H1 (cell line): ENCODE measurements around the gene CRY1. TPM values are rescaled to one million over a fixed set of nuclear protein-coding genes. Genes with fewer than 3 reads are reported as not detected.

Experiments used
- CTCF ChIA-PET: fragments of 300-600 bp; sonication (Branson Sonifier 250); formaldehyde crosslinking; loops from one replicate; lab custom pipeline; 2021; ENCODE audit not compliant: partially characterized antibody; lab: Charles Lee
- POLR2A ChIA-PET: fragments of 300-600 bp; sonication (Branson Sonifier 250); formaldehyde crosslinking; loops from one replicate; lab custom pipeline; 2021; ENCODE audit warnings: inconsistent platforms; ENCODE audit not compliant: partially characterized antibody; lab: Charles Lee
- DNase-seq, 2 experiments: peaks; one replicate each; pipeline versions ENCODE4 v3.0.0 to v3.0.0-alpha.2; 2010 to 2022; ENCODE audit warnings: low spot score in 2 of 2, low read depth in 1 of 2, mixed read lengths in 1 of 2
- FAIRE-seq: peaks from 2 replicates; lab custom pipeline; 2011; peaks lifted over from hg19 to GRCh38; lab: Jason Lieb, UNC
- H2AFZ ChIP-seq: 2 replicates; pipeline ENCODE4 v1.8.1; 2012; ENCODE audit warnings: low read length, inconsistent platforms
- H2AK5ac ChIP-seq: 2 replicates; pipeline ENCODE4 v1.6.1; 2013; ENCODE audit warnings: low read depth, low read length
- H2BK120ac ChIP-seq: replicated peaks from 2 replicates; pipeline ENCODE3; 2013; ENCODE audit warnings: low read depth, low read length, inconsistent platforms
- H2BK12ac ChIP-seq: 2 replicates; pipeline ENCODE4 v1.6.1; 2013; ENCODE audit warnings: low read depth, low read length
- H2BK15ac ChIP-seq: 2 replicates; pipeline ENCODE4 v1.6.1; 2013; ENCODE audit warnings: low read length
- H2BK20ac ChIP-seq: 2 replicates; pipeline ENCODE4 v1.6.1; 2013; ENCODE audit warnings: low read length
- H2BK5ac ChIP-seq: 2 replicates; pipeline ENCODE4 v1.6.1; 2013; ENCODE audit warnings: low read depth, low read length
- H3K14ac ChIP-seq: 2 replicates; pipeline ENCODE4 v1.6.1; 2013; ENCODE audit warnings: inconsistent platforms; ENCODE audit not compliant: insufficient read length
- H3K18ac ChIP-seq: 2 replicates; pipeline ENCODE4 v1.6.1; 2013; ENCODE audit warnings: low read length; ENCODE audit errors: extremely low read depth
- H3K23ac ChIP-seq: 2 replicates; pipeline ENCODE4 v1.6.1; 2013; ENCODE audit warnings: inconsistent platforms; ENCODE audit not compliant: insufficient read length
- H3K23me2 ChIP-seq: 2 replicates; pipeline ENCODE4 v1.6.1; 2013; ENCODE audit warnings: low read depth, low read length
- H3K27ac ChIP-seq: 2 replicates; pipeline ENCODE4 v1.6.1; 2011; ENCODE audit warnings: low read depth, low read length, inconsistent platforms
- H3K27me3 ChIP-seq, 4 experiments: replicated peaks in 1 of 4; 1 replicate in 1 of 4; 2 replicates in 3 of 4; pipeline versions ENCODE4 v1.6.1 to v1.8.1; 2011 to 2013; ENCODE audit warnings: low read length in 3 of 4, mild to moderate bottlenecking in 3 of 4, inconsistent platforms in 2 of 4, mixed read lengths in 2 of 4, moderate library complexity in 1 of 4; ENCODE audit not compliant: control insufficient read depth in 3 of 4, insufficient read depth in 3 of 4; ENCODE audit errors: extremely low read depth in 1 of 4
- H3K36me3 ChIP-seq, 4 experiments: 2 replicates each; pipeline versions ENCODE4 v1.6.1 to v1.8.1; 2011 to 2013; ENCODE audit warnings: mild to moderate bottlenecking in 4 of 4, low read length in 3 of 4, moderate library complexity in 2 of 4, control low read depth in 1 of 4, inconsistent platforms in 1 of 4; ENCODE audit not compliant: insufficient read depth in 4 of 4, control insufficient read depth in 2 of 4
- H3K4ac ChIP-seq: replicated peaks from 2 replicates; pipeline ENCODE3; 2013; ENCODE audit warnings: low read length, low read depth, mixed read lengths, inconsistent platforms; ENCODE audit not compliant: insufficient read length
- H3K4me1 ChIP-seq, 4 experiments: replicated peaks in 1 of 4; 1 replicate in 1 of 4; 2 replicates in 3 of 4; pipeline versions ENCODE4 v1.6.1 to v1.8.1; 2011 to 2013; ENCODE audit warnings: low read length in 3 of 4, inconsistent platforms in 2 of 4, mixed read lengths in 1 of 4; ENCODE audit not compliant: insufficient read depth in 4 of 4, control insufficient read depth in 3 of 4
- H3K4me2 ChIP-seq, 2 experiments: 2 replicates each; pipeline versions ENCODE4 v1.6.1 to v1.8.1; 2011 to 2013; ENCODE audit warnings: low read depth in 2 of 2, low read length in 2 of 2, control low read depth in 1 of 2, inconsistent platforms in 1 of 2, mild to moderate bottlenecking in 1 of 2; ENCODE audit not compliant: insufficient read depth in 1 of 2
- H3K4me3 ChIP-seq, 4 experiments: fragments of 200-600, 300-600 bp in 1 of 4; sonication (generic), shearing (Covaris generic), sonication (Bioruptor Twin) in 1 of 4; 2 replicates each; pipeline versions ENCODE4 v1.5.1 to v1.8.1; 2011 to 2016; ENCODE audit warnings: low read length in 4 of 4, low read depth in 3 of 4, control low read depth in 2 of 4, inconsistent platforms in 2 of 4, mild to moderate bottlenecking in 2 of 4, mixed read lengths in 1 of 4, moderate library complexity in 1 of 4; ENCODE audit not compliant: insufficient read depth in 2 of 4; ENCODE audit errors: extremely low read depth in 1 of 4
- H3K56ac ChIP-seq: replicated peaks from 2 replicates; pipeline ENCODE3; 2013; ENCODE audit warnings: low read depth, mild to moderate bottlenecking, mixed read lengths, low read length, inconsistent platforms; ENCODE audit not compliant: insufficient read length
- H3K79me1 ChIP-seq: 2 replicates; pipeline ENCODE4 v1.6.1; 2013; ENCODE audit warnings: low read depth, low read length, control low read depth
- H3K79me2 ChIP-seq, 2 experiments: 2 replicates each; pipeline versions ENCODE4 v1.6.1 to v1.8.1; 2012 to 2013; ENCODE audit warnings: low read length in 2 of 2, mild to moderate bottlenecking in 2 of 2, inconsistent platforms in 1 of 2; ENCODE audit not compliant: insufficient read depth in 2 of 2, control insufficient read depth in 1 of 2
- H3K9ac ChIP-seq, 4 experiments: replicated peaks in 1 of 4; 1 replicate in 1 of 4; 2 replicates in 3 of 4; pipeline versions ENCODE4 v1.6.1 to v1.8.1; 2011 to 2013; ENCODE audit warnings: low read depth in 3 of 4, low read length in 3 of 4, control low read depth in 2 of 4, mild to moderate bottlenecking in 2 of 4, moderate library complexity in 2 of 4, inconsistent platforms in 1 of 4; ENCODE audit errors: extremely low read depth in 1 of 4
- H3K9me3 ChIP-seq, 2 experiments: 2 replicates each; pipeline versions ENCODE4 v1.6.1 to v1.8.1; 2012 to 2013; ENCODE audit warnings: mild to moderate bottlenecking in 2 of 2, moderate library complexity in 2 of 2, control low read depth in 1 of 2, inconsistent platforms in 1 of 2, low read depth in 1 of 2, low read length in 1 of 2, mixed read lengths in 1 of 2; ENCODE audit not compliant: insufficient read depth in 2 of 2
- H4K20me1 ChIP-seq, 2 experiments: replicated peaks in 1 of 2; 2 replicates each; pipeline versions ENCODE3 to v1.8.1; 2011 to 2013; ENCODE audit warnings: inconsistent platforms in 2 of 2, low read length in 2 of 2, mild to moderate bottlenecking in 1 of 2; ENCODE audit not compliant: insufficient read depth in 2 of 2, control insufficient read depth in 1 of 2
- H4K5ac ChIP-seq: 2 replicates; pipeline ENCODE4 v1.6.1; 2013; ENCODE audit warnings: low read length, low read depth, mixed read lengths, inconsistent platforms; ENCODE audit not compliant: insufficient read length
- H4K8ac ChIP-seq: 2 replicates; pipeline ENCODE4 v1.8.0; 2013; ENCODE audit warnings: mild to moderate bottlenecking, moderate library complexity, low read length, inconsistent platforms; ENCODE audit not compliant: insufficient read depth; ENCODE audit errors: extremely low read depth
- H4K91ac ChIP-seq: replicated peaks from 2 replicates; pipeline ENCODE3; 2013; ENCODE audit warnings: low read length, mixed read lengths, inconsistent platforms; ENCODE audit not compliant: insufficient read length
- SIN3A ChIP-seq, 2 experiments: IDR thresholded peaks in 1 of 2; conservative IDR thresholded peaks in 1 of 2; 2 replicates each; pipeline ENCODE4 v1.6.1; 2011 to 2012; ENCODE audit warnings: low read length in 2 of 2, improper control_type of control experiment in 1 of 2, low read depth in 1 of 2, mild to moderate bottlenecking in 1 of 2
- WGBS, 2 experiments: shearing (Covaris generic) in 1 of 2; methylation state at CpG; one replicate each; pipeline versions ENCODE4 v1.1.6 to v1.1.7; 2013 to 2015; ENCODE audit warnings: low lambda C conversion rate in 2 of 2, mixed read lengths in 2 of 2, inconsistent platforms in 1 of 2, low coverage in 1 of 2, missing lambda C conversion rate in 1 of 2; ENCODE audit not compliant: insufficient replicate concordance in 2 of 2, insufficient coverage in 1 of 2, insufficient read length in 1 of 2; ENCODE audit errors: extremely low coverage in 1 of 2, missing lambda C conversion rate in 1 of 2; 5-methylcytosine and 5-hydroxymethylcytosine counted together
- polyA plus RNA-seq, 7 experiments: library from polyadenylated mRNA; depleted of rRNA in 3 of 7; stranded (reverse) in 5 of 7; unstranded in 2 of 7; fragments of >200 nt in 5 of 7; fragments of 200-250 nt in 2 of 7; gene quantifications; 1 replicate in 5 of 7; 2 replicates in 1 of 7; 4 replicates in 1 of 7; pipeline versions ENCODE4 v1.2.1 to v1.2.3, GENCODE V29; 2011 to 2013; ENCODE audit warnings: missing spikeins in 2 of 7, mixed read lengths in 2 of 7
- total RNA-seq: library from RNA; stranded (reverse); fragmentation: NEBNext Ultra II Directional; extraction: Animal tissue kit (Norgen Biotek cat#: 25700); gene quantifications from 2 replicates; pipeline ENCODE4 v1.2.1, GENCODE V29; 2021
- TF ChIP-seq, protein P1 (sequence below), 3 experiments: IDR thresholded peaks; 1 replicate in 2 of 3; 2 replicates in 1 of 3; pipeline versions ENCODE4 v1.5.1 to v1.6.1; 2011; ENCODE audit warnings: low read length in 3 of 3, mild to moderate bottlenecking in 3 of 3, inconsistent platforms in 2 of 3, low read depth in 1 of 3, moderate library complexity in 1 of 3; ENCODE audit not compliant: insufficient read depth in 1 of 3; ENCODE audit errors: control extremely low read depth in 1 of 3

The CRY1 gene
- total and polyA plus RNA-seq, 2 of the 8 experiments (the other 6 are each of a cell fraction or from before 2014, with no cell fraction given), result 13.6 to 25.1 TPM

DNA sequence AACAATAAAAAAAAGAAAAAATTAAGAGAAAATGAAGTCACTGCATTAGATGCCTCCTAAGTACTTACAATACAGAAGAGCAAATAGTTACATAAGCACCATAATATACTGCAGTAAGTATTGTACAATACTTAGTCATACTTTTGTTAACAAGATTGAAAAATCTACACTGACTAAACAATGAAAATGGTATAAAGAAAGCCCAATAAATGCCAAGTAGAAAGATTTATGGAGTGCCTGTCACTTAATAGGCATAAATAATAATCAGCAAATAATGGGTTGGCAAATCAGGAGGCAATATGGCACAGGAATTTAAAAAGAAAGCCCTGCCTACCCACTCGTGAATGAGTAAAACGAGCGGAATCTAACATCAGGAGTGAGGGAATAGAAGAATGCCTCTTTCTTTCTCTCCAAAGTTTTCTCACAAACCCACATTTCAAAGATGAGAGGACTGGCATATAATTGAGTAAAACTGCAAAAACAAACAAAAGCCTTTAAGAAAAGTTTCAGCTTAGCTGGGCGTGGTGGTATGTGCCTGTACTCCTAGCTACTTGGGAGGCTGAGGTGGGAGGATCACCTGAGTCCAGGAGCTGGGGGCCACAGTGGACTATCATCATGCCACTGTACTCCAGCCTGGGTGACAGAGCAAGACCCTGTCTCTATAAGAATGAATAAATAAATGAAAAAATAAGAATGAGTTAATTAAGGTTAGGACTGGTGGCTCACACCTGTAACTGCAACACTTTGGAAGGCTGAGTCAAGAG, 36.1 kb downstream of the CRY1 start:
- Histone ChIP-seq H2BK5ac (no peak overlapping the region), H3K23me2 (no peaks in the 10 kb centered on the region)

More for the DNA sequence above, 36.1 kb downstream of the CRY1 start:
- Histone ChIP-seq H2BK120ac (no peak overlapping the region), H3K4ac (no peak overlapping the region), H3K14ac (no peak overlapping the region), H4K91ac (no peak overlapping the region), H3K4me2 (no peak overlapping the region), H3K23ac (no peak overlapping the region), H3K56ac (no peak overlapping the region), H2BK20ac (no peak overlapping the region), H3K18ac (no peak overlapping the region), H4K5ac (no peak overlapping the region), H3K36me3 (no peaks in the 10 kb centered on the region), H3K27me3 (no peaks in the 10 kb centered on the region), H3K9me3 (no peaks in the 10 kb centered on the region), H3K4me3 (no peak overlapping the region), H4K8ac (no peak overlapping the region), H3K9ac (no peak overlapping the region), H2AK5ac (no peak overlapping the region), H3K79me1 (no peaks in the 10 kb centered on the region; the same call in 1 of the 2 replicates), H2BK15ac (no peak overlapping the region), H2BK12ac (no peak overlapping the region), H3K79me2 (0 out of 4 replicates have a peak, but pooled peaks cover 0 to 5% of the 10 kb centered on the region in 2 experiments), H3K27ac (no peak overlapping the region), H2AFZ (no peak overlapping the region), H4K20me1 (peaks cover 0 to 2% of the 10 kb centered on the region in 2 experiments), H3K4me1 (no peaks in the 10 kb centered on the region; a peak in 1 of 7 replicates)
- ChIA-PET CTCF (interaction anchor here (0.9 to 1.8 kb wide), 3 partner anchors 14 to 38 kb away, joined by 3 to 6 read pairs (median 3); no protein-coding TSS in a partner anchor), POLR2A (no interaction called here)
- TF ChIP-seq SIN3A (conservative IDR thresholded peaks at IDR 0.05 in 1 of 2, IDR thresholded peaks at IDR 0.05 in 1 of 2; ENCODE audit: low read depth in 1 of 2, low read length in 2 of 2), result no peak
- TF ChIP-seq, protein P1, sequence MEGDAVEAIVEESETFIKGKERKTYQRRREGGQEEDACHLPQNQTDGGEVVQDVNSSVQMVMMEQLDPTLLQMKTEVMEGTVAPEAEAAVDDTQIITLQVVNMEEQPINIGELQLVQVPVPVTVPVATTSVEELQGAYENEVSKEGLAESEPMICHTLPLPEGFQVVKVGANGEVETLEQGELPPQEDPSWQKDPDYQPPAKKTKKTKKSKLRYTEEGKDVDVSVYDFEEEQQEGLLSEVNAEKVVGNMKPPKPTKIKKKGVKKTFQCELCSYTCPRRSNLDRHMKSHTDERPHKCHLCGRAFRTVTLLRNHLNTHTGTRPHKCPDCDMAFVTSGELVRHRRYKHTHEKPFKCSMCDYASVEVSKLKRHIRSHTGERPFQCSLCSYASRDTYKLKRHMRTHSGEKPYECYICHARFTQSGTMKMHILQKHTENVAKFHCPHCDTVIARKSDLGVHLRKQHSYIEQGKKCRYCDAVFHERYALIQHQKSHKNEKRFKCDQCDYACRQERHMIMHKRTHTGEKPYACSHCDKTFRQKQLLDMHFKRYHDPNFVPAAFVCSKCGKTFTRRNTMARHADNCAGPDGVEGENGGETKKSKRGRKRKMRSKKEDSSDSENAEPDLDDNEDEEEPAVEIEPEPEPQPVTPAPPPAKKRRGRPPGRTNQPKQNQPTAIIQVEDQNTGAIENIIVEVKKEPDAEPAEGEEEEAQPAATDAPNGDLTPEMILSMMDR (IDR thresholded peaks at IDR 0.05; ENCODE audit: control extremely low read depth in 1 of 3, insufficient read depth in 1 of 3, low read depth in 1 of 3, low read length in 3 of 3), result peak in 1 of 3 experiments; percentile 6; a peak in 1 of 4 replicates
- 87% methylated on average over 4 of the region's 4 CpGs; no CpG with 5 or more reads in 1 of the 2 experiments for WGBS, 2 experiments
- DNase-seq (no peak), FAIRE-seq (no peak)
